NCI-H82 (cell line): ENCODE results near the gene USP5.
A peak's percentile ranks its signal among the peaks of the same experiment; 100 is the strongest.
"Not testable (repeated sequence)": the region's sequence is repeated elsewhere in the genome, so short reads cannot be mapped to it uniquely, and the experiment has no call there.

Source experiments
- DNase-seq: peaks from one replicate; lab custom pipeline; 2025; lab: John Stamatoyannopoulos, UW

The USP5 gene

GRCh38 chr12:6888360-6888759 lies 36.4 kb downstream of the USP5 start:
- DNase-seq = no peak

GRCh38 chr12:6888794-6889193 lies 36.8 kb downstream of the USP5 start:
- DNase-seq = not testable (repeated sequence)

- DNase-seq = not testable (repeated sequence)
Measured at GRCh38 chr12:6889775-6890573, 38.0 kb downstream of the USP5 start.

GRCh38 chr12:6890789-6891645 lies 39.1 kb downstream of the USP5 start:
- DNase-seq = peak; percentile 98

GRCh38 chr12:6891646-6892001 lies 39.7 kb downstream of the USP5 start:
- DNase-seq = no peak

- not testable (repeated sequence) for DNase-seq
Measured at GRCh38 chr12:6892683-6893082, 40.7 kb downstream of the USP5 start.

GRCh38 chr12:6894321-6894720 lies 42.4 kb downstream of the USP5 start:
- DNase-seq = no peak

- no peak for DNase-seq
Measured at GRCh38 chr12:6896846-6897435, 45.0 kb downstream of the USP5 start.

- DNase-seq = no peak
Measured at GRCh38 chr12:6899427-6899826, 47.5 kb downstream of the USP5 start.

GRCh38 chr12:6899837-6900519 lies 48.0 kb downstream of the USP5 start:
- no peak for DNase-seq

GRCh38 chr12:6902448-6902847 lies 50.5 kb downstream of the USP5 start:
- DNase-seq = peak; percentile 77

GRCh38 chr12:6903722-6904121 lies 51.8 kb downstream of the USP5 start:
- no peak for DNase-seq

GRCh38 chr12:6904280-6905276 lies 52.6 kb downstream of the USP5 start, which contains the start of gene LRRC23:
TSS of gene LRRC23 (plus strand) at chr12:6904822. CDS start at chr12:6905634, 812 bp downstream.
- peak; percentile 100 for DNase-seq

- no peak for DNase-seq
Measured at GRCh38 chr12:6905414-6906040, 53.6 kb downstream of the USP5 start.

- not testable (repeated sequence) for DNase-seq
Measured at GRCh38 chr12:6908141-6908540, 56.2 kb downstream of the USP5 start.

GRCh38 chr12:6909421-6910145 lies 57.6 kb downstream of the USP5 start:
- no peak for DNase-seq

GRCh38 chr12:6912164-6912935 lies 60.4 kb downstream of the USP5 start:
- no peak for DNase-seq

GRCh38 chr12:6914246-6914946 lies 62.4 kb downstream of the USP5 start, which contains the start of gene ENO2:
TSS of gene ENO2 (plus strand) at chr12:6914580. CDS start at chr12:6915833, 1,253 bp downstream.
- DNase-seq = peak; percentile 79
